GM19438 (cell line): ENCODE data around the gene GPC6.

ENCODE experiments used
- ATAC-seq: cut with Tn5 transposase; IDR thresholded peaks from one replicate; pipeline ENCODE4 v1.9.1; 2021; ENCODE audit warnings: low read depth; ENCODE audit not compliant: unreplicated experiment

GPC6 gene

GRCh38 chr13:94318418-94318817 lies 1091.8 kb downstream of the GPC6 start:
- no peak for ATAC-seq

- no peak for ATAC-seq
These were observed 1092.9 kb downstream of the GPC6 start for GRCh38 chr13:94319501-94319900.

- ATAC-seq: no peak
These were observed 1096.5 kb downstream of the GPC6 start for GRCh38 chr13:94322925-94323763.

GRCh38 chr13:94323764-94324758 lies 1097.5 kb downstream of the GPC6 start:
- ATAC-seq: no peak

DNA sequence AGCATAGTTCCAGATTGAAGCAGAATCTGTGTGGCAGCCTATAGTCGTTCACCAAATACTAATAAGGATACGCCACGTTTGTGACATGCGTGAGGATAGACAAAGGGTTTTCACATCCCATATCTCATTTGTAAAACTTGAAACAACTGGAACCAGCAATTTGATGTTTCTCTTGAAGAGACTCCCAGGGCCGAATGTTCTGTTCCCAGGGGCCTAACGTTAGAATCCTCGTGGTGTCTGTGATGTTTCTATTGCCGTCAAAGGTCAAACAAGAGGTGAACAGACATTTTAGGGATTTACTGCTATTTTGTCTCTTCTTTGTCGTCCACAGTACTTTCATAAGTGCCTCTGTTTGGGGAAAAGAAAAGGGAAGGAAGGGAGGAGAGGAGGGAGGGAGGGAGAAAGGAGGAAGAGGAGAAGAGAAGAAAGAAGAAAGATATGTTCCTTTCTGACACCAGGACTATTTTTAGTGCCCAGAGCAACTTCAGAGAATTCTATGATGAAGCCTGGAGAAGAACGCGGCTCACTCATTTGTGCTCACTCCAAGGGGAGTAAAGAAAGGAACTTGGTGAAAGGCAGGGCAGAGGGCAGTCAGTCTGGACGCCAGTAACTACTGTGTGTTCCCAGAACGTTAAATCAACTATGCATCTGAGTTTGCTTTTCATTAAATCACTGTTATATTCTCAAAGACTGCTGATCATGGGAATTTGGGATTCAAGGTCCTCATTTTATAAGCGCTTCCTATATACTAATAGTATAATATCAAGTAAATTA lies 1098.3 kb downstream of the GPC6 start:
- ATAC-seq: no peak

DNA sequence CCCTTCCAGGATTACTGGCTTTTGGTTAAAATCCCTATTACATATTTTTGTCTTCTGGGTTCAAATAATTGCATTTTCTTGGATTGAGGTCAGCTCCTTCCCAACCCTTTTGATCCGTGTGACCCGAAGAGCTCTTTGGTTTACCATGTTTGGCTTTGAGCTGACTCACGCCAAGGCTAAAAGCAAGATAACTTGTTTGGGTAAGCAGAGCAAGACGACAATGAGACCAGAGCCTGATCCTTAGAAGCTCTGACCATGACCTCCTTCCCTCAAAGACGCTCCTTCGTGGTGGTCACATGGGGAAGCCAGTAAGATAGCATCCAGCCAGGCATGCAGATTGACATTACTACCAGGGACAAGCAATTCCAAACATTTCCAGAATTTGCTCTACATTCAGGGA lies 1099.0 kb downstream of the GPC6 start:
- ATAC-seq: no peak

GRCh38 chr13:94327318-94327717 lies 1100.7 kb downstream of the GPC6 start:
- ATAC-seq: peak; percentile 90

- no peak for ATAC-seq
These were observed 1101.9 kb downstream of the GPC6 start for GRCh38 chr13:94328381-94329041.

GRCh38 chr13:94329277-94329676 lies 1102.7 kb downstream of the GPC6 start:
- no peak for ATAC-seq

DNA sequence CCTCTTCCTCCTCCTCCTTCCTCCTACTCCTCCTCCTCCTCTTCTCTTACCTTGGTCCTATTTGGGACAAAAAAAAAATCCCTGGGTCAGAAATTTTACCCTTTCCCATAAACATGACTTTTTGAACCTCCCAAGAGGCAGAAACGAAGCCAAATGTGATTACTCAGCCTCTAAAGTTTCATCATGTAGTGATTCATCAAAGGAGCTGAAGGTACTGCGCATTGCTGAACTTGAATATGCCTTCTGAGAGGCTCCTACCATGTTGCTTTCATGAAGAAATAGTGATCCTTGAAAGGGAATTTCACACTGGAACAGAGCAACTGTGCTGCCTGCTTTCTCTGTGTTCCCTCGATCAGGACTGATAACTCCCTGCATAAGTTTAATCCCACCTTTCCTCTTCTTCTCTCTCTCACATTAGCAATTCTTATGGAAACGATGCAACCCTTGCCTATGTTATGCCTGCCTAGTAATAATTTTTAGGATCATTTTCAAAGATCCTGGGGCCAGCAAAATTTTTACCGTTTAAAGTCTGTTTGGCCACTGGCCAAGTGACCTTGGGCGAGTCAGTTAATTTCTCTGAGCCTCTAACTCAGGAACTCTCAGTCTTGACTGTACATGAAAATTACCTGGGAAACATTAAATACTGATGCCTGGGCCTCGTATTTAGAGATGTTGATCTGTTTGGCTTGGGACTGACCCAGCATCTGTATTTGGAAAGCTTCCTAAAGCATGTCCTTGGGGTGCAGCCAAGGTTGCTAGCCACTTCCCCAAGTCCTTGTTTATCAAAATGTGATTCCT lies 1103.3 kb downstream of the GPC6 start:
- ATAC-seq: no peak

GRCh38 chr13:94330552-94331071 lies 1104.0 kb downstream of the GPC6 start:
- no peak for ATAC-seq

DNA sequence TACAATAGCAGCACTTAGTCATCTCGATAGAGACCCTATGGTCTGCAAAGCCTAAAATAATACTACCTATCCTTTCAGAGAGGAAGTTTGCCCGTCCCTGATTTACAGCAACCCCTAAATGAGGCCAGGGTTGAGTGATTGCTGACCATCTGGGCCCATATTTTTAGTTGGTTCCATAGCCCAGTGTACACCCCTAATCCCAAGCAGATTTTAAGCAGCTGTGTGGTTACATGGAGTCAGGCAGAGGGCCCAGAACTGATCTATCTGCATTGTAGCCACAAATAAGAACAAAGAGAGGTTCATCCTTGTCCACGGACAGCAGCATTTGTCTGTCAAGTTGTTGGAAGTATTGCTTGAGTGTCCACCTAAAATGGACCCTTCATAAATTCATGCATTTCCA lies 1104.7 kb downstream of the GPC6 start:
- no peak for ATAC-seq

DNA sequence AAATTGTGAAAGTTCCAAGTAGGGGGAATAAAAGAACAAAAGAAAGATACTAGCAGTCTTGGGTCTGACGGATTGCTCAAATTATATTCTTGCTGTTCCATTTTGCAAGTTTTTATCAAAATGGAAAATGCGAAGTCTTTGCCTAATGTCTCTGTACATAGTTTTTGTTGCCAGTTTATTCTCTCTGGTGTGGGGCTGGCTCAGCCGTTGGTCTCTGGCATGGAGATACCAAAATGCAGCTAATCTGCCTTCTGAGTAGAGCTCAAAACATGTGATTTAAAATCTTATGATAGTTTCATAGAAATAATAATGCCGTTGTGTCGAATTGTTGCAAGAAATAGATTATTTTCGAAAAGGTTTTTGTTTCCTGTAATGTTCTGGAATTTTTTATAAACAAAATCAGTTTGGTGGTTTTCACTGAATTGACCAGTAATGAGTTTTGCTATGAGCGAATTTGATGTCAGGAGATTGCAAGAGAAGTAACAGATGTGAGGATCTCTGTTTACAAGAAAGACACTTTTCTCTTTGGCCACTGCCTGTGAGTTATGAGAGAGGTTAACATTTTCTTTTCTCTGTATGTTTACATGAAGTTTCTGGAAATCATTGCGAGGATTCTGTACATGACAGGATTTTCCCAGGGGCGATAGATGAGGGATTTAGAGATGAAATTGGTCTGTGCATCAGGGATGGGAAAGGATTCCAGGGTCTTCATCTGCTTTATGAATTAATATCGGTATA lies 1105.9 kb downstream of the GPC6 start:
- no peak for ATAC-seq

DNA sequence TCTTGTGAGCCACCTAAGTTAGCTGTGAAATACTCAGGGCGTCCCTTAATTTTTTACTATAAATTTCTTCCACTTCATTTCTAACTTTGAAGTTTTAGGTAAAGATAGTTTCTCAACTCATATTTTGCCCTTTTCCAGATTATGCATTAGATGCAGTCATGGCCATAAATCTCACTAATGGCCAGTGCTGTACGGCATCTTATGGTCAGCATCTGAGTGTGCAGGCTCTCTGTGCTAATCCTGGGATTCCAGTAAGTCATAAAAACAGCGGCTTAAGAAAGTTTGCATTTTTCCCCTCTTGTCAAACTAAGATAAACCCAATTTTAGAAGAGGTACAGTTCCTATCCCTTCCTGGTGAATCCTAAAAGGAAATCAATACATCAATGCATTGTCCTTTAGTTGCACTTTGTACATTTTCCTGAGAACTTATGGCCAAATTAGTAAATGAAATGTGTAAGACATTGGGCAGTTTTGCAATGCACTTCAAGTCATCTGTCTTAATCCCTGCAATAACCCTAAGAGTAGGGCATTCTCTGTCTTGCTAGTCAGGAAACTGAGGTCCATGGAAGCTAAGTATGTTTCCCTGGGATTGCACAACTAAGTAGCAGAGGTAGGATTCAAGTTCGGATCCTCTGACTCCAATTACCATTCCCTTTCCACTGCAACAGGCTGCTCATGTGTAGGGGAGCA lies 1106.7 kb downstream of the GPC6 start:
- no peak for ATAC-seq

DNA sequence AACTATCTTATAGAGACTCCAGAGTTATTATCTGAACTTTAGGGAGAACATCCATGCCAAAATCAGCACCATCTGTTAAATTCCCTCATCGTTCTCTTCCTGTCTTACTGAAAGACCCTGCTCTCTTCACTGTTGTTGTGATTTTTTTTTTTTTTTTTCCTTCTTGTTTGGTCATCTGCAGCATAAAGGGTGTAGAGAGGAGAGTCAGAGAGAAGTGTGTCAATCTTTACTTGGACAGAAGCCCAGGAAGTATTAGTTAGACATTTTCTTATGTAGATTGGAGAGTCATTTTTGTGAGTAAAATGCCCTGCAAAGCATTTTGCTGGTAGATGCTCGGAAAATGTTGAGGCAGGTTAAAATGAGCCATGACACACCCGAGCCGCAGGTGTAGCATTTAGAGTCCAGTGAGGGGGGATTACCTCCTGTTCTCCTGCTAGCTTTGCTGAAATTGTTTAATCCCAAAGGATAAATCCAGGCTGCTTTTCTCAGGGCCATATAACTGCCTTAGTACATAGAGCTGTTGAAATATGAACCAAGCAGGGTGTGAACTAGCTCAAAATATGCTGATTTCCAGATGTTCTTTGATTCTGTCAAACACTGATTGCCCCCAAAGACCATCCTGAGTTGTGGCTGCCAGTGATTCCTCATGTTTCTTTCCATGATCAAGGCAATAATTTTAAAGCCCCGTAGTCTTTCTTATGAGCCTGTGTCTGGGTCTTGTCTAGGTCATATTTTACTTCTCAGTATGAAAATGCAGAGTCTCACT lies 1109.3 kb downstream of the GPC6 start:
- ATAC-seq: no peak

DNA sequence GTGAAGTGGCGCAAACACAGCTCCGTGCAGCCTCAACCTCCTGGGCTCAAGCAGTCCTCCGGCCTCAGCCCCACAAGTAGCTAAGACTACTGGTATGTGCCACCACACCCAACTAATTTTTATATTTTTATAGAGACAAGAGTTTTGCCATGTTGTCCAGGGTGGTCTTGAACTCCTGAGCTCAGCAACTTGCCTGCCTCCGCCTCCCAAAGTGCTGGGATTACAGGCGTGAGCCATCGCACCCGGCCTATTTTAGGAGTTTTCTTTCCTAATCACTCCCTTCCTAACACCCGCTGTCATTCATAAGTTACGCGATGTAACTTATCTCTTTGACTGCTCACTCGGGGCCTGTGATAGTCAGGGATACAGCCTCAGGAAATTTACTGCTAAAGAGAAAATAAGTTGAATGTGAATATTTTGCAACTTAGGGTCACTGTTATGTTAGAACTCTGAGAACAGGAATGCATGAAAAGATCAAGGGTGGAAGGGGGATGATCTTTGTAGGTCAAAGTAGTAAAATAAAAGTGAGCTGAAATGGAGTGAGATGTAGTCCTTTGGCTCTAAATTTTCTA lies 1112.6 kb downstream of the GPC6 start:
- no peak for ATAC-seq
